ENCODE measurements around the gene GALNT10. TPM values are rescaled to one million over a fixed set of nuclear protein-coding genes. Genes with fewer than 3 reads are reported as not detected.

GALNT10 gene
- total RNA-seq, 1 experiment from 2014 or later = 27.8 TPM

DNA sequence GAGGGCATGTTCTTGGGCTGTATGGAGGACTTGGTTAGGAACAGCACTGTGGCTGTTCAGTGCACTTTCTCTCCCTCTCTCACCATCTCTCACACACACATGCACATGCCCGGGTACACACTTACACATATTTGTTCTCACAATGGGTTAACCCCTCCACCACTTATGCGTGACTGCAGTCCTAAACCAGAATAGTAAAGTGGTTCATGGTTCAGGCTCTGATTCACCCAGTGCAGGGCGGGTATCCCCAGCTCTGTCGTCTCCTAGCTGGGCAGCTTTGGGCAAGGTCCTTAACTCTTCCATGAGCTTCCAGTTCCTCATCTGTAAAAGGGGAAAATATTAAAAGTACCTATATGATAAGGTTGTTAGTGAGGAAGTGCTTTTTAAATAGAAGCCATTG lies 45.3 kb upstream of the GALNT10 start:
- H3K4me2 ChIP-seq (ENCODE audit: low read length) = no peak overlapping the region
- DNase-seq (ENCODE audit: low read depth, low spot score) = no peak
- TF ChIP-seq, protein P1, sequence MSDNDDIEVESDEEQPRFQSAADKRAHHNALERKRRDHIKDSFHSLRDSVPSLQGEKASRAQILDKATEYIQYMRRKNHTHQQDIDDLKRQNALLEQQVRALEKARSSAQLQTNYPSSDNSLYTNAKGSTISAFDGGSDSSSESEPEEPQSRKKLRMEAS (IDR thresholded peaks at IDR 0.05) = no peak
- TF ChIP-seq JUND (IDR thresholded peaks at IDR 0.05) = no peak
- TF ChIP-seq RAD21 (IDR thresholded peaks at IDR 0.05; ENCODE audit: low read depth) = no peak
- intact Hi-C loops (cut with micrococcal nuclease) = no loop called here
- no peaks in the 10 kb centered on the region for H3K4me1 ChIP-seq (ENCODE audit: control insufficient read depth in 1 of 2, insufficient read depth in 2 of 2, low read length in 2 of 2)
- no TSS peak for BruUV-seq (replicated peaks)
- no peak overlapping the region for H3K9ac ChIP-seq (ENCODE audit: low read length)
- CTCF ChIA-PET = interaction anchor here (0.8 kb wide), 1 partner anchor 12 kb away, joined by 3 read pairs; no protein-coding TSS in a partner anchor
- no peaks in the 10 kb centered on the region for H3K9me3 ChIP-seq (ENCODE audit: control insufficient read depth in 1 of 2, insufficient read depth in 1 of 2, low read depth in 1 of 2, low read length in 2 of 2)
- POLR2A ChIA-PET = no interaction called here
- RAD21 ChIA-PET (ENCODE audit: low non-redundant PET in 1 of 2, low total read pairs in 2 of 2, uncharacterized antibody in 2 of 2, unreplicated experiment in 2 of 2) = no interaction called here
- H3K9me2 ChIP-seq (ENCODE audit: insufficient read depth) = no peaks in the 10 kb centered on the region
- H3K4me3 ChIP-seq (replicated peaks in 1 of 2; ENCODE audit: low read depth in 1 of 2, low read length in 2 of 2) = no peak overlapping the region
- H3K36me3 ChIP-seq (ENCODE audit: control insufficient read depth in 1 of 2, insufficient read depth in 2 of 2, low read length in 2 of 2) = no peaks in the 10 kb centered on the region
- ATAC-seq = no peak
- H3K27me3 ChIP-seq (ENCODE audit: insufficient read depth, low read length) = peaks cover 7% of the 10 kb centered on the region; the same call in 1 of the 2 replicates
- H3K27ac ChIP-seq (ENCODE audit: low read depth, low read length) = no peak overlapping the region
- H4K20me1 ChIP-seq (ENCODE audit: insufficient read depth) = no peaks in the 10 kb centered on the region
- no peak overlapping the region for H2AFZ ChIP-seq (ENCODE audit: low read depth, low read length, poor library complexity, severe bottlenecking)
- H3K79me2 ChIP-seq (ENCODE audit: insufficient read depth, low read length) = no peaks in the 10 kb centered on the region

DNA sequence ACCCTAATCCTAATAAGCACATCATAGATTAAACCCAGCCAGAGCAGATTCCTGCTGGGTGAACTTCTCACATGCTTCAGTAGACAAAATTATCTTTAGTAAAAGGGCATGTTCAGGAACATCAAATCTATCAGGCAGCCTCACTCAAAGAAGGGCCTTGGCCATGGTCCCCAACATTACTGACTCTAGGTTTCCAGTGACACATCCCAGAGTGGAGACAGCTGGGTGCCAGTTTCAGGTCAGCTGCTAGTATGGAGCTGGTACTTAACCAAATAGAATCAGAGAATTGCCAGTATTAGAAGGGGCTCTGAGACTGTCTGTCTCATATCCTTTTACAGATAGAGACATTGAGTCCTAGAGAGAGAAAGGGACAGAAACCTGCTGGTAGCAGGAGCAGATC lies 44.1 kb upstream of the GALNT10 start:
- Histone ChIP-seq H3K4me1 (ENCODE audit: control insufficient read depth in 1 of 2, insufficient read depth in 2 of 2, low read length in 2 of 2) (no peaks in the 10 kb centered on the region), H3K4me3 (replicated peaks in 1 of 2; ENCODE audit: low read depth in 1 of 2, low read length in 2 of 2) (no peak overlapping the region), H3K79me2 (ENCODE audit: insufficient read depth, low read length) (no peaks in the 10 kb centered on the region), H3K27ac (ENCODE audit: low read depth, low read length) (no peak overlapping the region), H4K20me1 (ENCODE audit: insufficient read depth) (no peaks in the 10 kb centered on the region), H3K27me3 (ENCODE audit: insufficient read depth, low read length) (peaks cover 7% of the 10 kb centered on the region; the same call in 1 of the 2 replicates), H3K9me3 (ENCODE audit: control insufficient read depth in 1 of 2, insufficient read depth in 1 of 2, low read depth in 1 of 2, low read length in 2 of 2) (no peaks in the 10 kb centered on the region), H3K9ac (ENCODE audit: low read length) (no peak overlapping the region), H3K9me2 (ENCODE audit: insufficient read depth) (no peaks in the 10 kb centered on the region), H3K36me3 (ENCODE audit: control insufficient read depth in 1 of 2, insufficient read depth in 2 of 2, low read length in 2 of 2) (no peaks in the 10 kb centered on the region), H2AFZ (ENCODE audit: low read depth, low read length, poor library complexity, severe bottlenecking) (no peak overlapping the region), H3K4me2 (ENCODE audit: low read length) (no peak overlapping the region)
- POLR2A ChIA-PET = no interaction called here
- RAD21 ChIA-PET (ENCODE audit: low non-redundant PET in 1 of 2, low total read pairs in 2 of 2, uncharacterized antibody in 2 of 2, unreplicated experiment in 2 of 2) = no interaction called here
- intact Hi-C loops (cut with micrococcal nuclease) = no loop called here
- BruUV-seq (replicated peaks) = no TSS peak
- no peak for DNase-seq (ENCODE audit: low read depth, low spot score)
- TF ChIP-seq, protein P2, sequence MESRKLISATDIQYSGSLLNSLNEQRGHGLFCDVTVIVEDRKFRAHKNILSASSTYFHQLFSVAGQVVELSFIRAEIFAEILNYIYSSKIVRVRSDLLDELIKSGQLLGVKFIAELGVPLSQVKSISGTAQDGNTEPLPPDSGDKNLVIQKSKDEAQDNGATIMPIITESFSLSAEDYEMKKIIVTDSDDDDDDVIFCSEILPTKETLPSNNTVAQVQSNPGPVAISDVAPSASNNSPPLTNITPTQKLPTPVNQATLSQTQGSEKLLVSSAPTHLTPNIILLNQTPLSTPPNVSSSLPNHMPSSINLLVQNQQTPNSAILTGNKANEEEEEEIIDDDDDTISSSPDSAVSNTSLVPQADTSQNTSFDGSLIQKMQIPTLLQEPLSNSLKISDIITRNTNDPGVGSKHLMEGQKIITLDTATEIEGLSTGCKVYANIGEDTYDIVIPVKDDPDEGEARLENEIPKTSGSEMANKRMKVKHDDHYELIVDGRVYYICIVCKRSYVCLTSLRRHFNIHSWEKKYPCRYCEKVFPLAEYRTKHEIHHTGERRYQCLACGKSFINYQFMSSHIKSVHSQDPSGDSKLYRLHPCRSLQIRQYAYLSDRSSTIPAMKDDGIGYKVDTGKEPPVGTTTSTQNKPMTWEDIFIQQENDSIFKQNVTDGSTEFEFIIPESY (IDR thresholded peaks at IDR 0.05; ENCODE audit: extremely low read depth, insufficient replicate concordance, low read length) = no peak
- TF ChIP-seq POLR2AphosphoS5 (IDR thresholded peaks at IDR 0.05; ENCODE audit: low read depth, low read length) (no peak), RAD21 (IDR thresholded peaks at IDR 0.05; ENCODE audit: low read depth) (no peak), ZNF274 (IDR thresholded peaks at IDR 0.05; ENCODE audit: low read depth, low read length) (no peak)
- ATAC-seq = no peak
- CTCF ChIA-PET = no interaction called here

Measured in HCT116 (cell line).